Coronary artery (tissue), 2 donors: Measurements from ENCODE around the gene PEF1.

Experiments used
- DNase-seq: peaks from one replicate; pipeline ENCODE4 v3.0.0-alpha.2; 2017; ENCODE audit warnings: low spot score
- H3K27ac ChIP-seq, 2 donors: fragments of 200-600 bp; sonication (generic); one replicate each; pipeline ENCODE4 v1.5.1; 2016 to 2019
- H3K4me3 ChIP-seq: fragments of 200-600 bp; sonication (generic); 2 replicates; pipeline ENCODE4 v1.5.1; 2016; ENCODE audit warnings: mild to moderate bottlenecking, moderate library complexity
- TF ChIP-seq, protein P1 (sequence below): fragments of 200-600 bp; sonication (generic); IDR thresholded peaks from one replicate; pipeline ENCODE4 v1.5.1; 2019; ENCODE audit warnings: antibody characterized with exemption

PEF1 gene

DNA sequence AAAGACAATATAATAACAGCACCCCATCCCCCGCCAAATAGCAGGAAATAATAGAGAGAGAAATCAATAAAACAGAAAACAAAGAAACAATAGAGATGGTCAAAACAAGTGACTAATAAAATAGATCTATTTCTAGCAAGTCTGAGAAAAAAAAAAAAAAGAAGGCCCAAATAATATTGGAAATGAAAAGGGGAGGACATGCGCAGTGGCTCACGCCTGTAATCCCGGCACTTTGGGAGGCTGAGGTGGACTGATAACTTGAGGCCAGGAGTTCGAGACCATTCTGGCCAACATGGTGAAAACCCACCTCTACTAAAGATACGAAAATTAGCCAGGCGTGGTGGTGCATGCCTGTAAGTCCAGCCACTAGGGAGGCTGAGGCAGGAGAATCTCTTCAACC, 45.7 kb downstream of the PEF1 start:
- H3K4me3 ChIP-seq = no peak overlapping the region
- H3K27ac ChIP-seq = no peak overlapping the region
- DNase-seq = no peak
- TF ChIP-seq, protein P1, sequence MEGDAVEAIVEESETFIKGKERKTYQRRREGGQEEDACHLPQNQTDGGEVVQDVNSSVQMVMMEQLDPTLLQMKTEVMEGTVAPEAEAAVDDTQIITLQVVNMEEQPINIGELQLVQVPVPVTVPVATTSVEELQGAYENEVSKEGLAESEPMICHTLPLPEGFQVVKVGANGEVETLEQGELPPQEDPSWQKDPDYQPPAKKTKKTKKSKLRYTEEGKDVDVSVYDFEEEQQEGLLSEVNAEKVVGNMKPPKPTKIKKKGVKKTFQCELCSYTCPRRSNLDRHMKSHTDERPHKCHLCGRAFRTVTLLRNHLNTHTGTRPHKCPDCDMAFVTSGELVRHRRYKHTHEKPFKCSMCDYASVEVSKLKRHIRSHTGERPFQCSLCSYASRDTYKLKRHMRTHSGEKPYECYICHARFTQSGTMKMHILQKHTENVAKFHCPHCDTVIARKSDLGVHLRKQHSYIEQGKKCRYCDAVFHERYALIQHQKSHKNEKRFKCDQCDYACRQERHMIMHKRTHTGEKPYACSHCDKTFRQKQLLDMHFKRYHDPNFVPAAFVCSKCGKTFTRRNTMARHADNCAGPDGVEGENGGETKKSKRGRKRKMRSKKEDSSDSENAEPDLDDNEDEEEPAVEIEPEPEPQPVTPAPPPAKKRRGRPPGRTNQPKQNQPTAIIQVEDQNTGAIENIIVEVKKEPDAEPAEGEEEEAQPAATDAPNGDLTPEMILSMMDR = no peak

DNA sequence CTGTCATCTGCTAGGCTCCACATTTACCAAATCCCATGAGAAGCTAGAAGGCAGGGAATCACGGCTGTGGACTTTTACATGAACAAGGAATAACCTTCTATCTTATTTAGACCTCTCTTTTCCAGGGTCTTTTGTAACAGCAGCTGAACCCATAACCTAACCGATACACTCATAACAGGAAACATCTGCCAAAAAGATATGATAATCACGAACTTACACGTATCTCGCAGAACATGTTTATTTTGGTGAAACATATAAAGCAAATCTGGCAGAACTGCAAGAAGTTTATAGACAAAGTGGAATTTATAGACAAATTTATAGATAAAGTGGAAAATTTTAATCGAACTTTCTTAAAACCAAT, 48.0 kb downstream of the PEF1 start:
- Histone ChIP-seq H3K27ac (no peak overlapping the region), H3K4me3 (no peak overlapping the region)
- no peak for DNase-seq
- TF ChIP-seq, protein P1 = no peak

DNA sequence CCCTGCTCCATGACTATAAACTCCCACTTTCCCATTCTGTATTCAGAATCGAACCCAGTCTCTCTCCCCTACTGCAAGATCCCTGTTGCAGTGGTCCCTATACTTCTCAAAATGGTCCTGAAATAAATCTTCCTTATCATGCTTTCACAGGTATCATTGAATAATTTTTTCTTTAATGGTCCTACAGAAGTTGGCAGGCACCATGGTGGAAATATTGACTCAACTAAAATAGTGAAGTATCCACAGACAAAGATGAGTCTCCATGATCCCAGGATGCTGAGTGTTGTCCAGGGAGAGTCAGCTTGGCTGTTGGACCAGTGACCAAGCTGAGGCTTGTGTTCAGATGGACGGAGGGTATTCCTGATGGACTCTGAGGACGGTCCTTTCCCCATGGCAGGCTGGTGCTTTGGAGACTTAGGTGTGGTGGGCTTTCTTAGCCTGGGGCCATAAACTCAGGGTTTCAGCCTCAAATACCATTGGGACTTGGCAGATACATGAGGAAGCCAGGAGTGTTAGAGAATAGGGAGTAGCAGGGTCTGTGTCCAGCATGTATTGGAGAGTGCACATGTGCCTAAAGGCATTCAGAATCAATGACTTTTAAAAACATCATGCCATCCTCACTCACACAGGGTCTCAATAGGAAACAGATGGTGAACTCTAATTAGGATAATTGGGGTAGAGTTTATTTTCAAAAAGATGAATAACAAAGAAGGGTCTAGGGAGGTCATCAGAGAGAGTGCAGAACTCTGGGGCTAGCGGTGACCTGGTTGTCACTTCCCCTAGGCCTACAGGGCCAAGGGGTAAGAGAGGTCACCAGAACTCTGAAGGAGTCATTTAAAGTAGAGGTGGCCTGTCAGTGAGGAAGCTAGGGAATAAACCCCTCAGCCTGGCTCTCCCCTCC, 48.6 kb downstream of the PEF1 start:
- TF ChIP-seq, protein P1 = no peak
- Histone ChIP-seq H3K4me3 (no peak overlapping the region), H3K27ac (no peak overlapping the region)
- DNase-seq = peak; percentile 50

DNA sequence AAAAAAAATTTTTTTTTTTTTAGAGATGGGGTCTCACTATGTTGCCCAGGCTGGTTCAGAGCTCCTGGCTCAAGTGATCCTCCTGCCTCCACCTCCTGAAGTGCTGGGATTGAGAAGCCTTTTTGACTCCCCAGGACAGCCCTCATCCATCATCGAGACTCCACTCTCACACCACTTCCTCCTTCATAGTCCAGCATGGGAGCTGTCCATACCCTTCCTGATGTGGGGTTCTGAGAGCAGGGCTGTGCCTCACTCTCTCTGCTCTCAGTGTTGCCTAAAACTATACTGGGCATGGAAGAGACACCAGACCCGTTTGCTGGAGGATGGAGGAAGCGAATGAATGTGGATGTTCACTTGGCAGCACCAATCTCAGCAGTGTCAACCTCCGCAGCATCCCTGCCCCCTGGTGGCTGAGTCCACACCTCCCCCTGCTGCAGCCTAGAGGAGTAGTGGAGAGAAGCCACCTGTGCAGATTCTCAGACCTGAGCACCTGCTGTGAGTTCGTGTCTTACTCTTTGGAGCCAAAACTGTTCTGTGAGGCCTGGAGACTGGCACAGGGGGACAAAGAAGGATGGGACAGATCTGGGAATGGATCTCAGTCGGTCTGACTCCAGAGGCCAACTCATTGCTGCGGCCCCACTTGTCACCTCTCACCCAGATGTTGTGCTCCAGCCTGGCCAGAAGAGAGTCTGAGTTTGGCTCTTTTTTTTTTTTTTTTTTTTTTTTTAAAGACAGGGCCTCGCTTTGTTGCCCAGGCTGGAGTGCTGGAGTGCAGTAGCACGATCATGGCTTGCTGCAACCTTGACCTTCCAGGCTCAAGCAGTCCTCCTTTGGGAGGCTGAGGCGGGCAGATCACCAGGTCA, 50.7 kb downstream of the PEF1 start:
- DNase-seq = peak; percentile 84
- no peak overlapping the region for H3K4me3 ChIP-seq
- TF ChIP-seq, protein P1 = peak; percentile 69
- no peak overlapping the region for H3K27ac ChIP-seq

DNA sequence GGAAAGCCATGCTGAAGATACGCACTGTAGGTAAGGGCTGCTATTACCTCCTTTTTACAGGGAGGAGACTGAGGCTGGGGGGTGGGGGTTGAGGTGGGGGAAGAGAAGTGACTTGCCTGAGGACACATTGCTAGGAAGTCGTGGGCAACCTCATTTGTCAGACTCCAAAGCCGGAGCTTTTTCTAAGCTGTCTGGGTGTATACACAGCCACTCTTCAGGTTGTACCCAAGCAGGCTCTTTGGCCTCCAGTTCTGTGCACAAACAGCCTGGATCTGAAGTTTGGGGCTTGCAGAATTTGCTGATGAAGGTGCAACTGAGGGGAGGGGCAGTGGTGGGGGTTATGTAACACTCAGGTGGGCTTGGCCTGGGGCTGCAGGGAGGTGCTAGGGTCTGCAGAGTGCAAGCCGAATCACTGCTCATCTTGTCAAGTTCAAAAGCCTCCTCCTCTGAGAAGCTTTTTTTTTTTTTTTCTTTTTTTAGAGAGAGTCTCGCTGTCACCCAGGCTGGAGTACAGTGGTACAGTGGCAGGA, 51.5 kb downstream of the PEF1 start:
- DNase-seq = peak; percentile 66
- TF ChIP-seq, protein P1 = no peak
- no peak overlapping the region for H3K4me3 ChIP-seq
- peak overlapping the region in 1 of 2 donors; percentile 93 for H3K27ac ChIP-seq

DNA sequence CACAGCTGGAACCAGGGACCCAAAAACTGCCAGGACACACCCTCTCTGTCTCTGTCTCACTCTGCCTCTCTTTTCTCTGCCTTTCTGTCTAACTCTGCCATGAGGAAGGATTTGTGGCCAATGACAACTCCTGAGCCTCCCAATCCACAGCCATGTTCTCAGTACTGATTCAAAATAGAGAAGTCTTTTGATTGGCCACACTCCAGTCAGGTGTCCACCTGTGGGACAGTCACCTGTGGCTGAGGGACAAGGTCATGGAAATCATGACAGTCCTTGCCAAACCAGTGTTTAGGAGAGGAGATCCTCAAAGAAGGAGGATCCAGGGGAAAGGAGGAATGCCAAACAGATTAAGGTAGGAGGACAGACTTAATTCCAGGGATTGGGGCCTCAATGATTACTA, 52.5 kb downstream of the PEF1 start:
- Histone ChIP-seq H3K27ac (peak overlapping the region; percentile 63 to 93), H3K4me3 (no peak overlapping the region)
- DNase-seq = no peak
- TF ChIP-seq, protein P1 = no peak
